ENCODE measurements around the gene TNFRSF25. TPM values are rescaled to one million over a fixed set of nuclear protein-coding genes. Genes with fewer than 3 reads are reported as not detected.

Gene TNFRSF25
- total and polyA plus RNA-seq, 2 of the 8 experiments (the other 6 are each of a cell fraction or from before 2014, with no cell fraction given): 10.7 to 19.5 TPM

DNA sequence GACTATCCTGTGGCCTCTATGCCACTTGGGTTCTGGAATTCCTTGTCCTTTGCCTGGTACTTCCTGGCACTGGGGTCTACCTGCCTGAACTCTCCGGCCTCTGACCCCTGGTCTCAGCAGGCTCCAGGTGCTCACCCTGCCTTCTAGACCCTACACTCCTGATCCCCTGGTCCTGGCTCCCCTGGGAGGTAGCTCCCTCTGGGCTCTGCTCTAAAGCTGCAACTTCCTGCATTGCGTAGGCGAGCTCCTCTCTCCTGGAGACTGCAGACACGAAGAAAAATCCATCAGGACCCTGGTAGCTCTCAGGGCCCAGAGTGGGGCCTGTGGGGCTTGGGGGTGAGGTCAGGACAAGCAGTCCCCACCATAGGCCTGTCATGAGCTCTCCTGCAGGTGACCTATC is 33.3 kb upstream of the TNFRSF25 start:
- H2BK120ac ChIP-seq (replicated peaks; ENCODE audit: low read depth, low read length): no peak overlapping the region
- no peaks in the 10 kb centered on the region for H3K79me2 ChIP-seq (ENCODE audit: control insufficient read depth in 1 of 2, insufficient read depth in 2 of 2, low read length in 2 of 2)
- H2AK5ac ChIP-seq (ENCODE audit: low read depth, low read length): no peak overlapping the region
- no peak overlapping the region for H3K27ac ChIP-seq (ENCODE audit: low read depth, low read length)
- no peak overlapping the region for H2BK15ac ChIP-seq (ENCODE audit: low read length)
- H4K5ac ChIP-seq (ENCODE audit: insufficient read length, low read depth, low read length): no peak overlapping the region
- H3K4me3 ChIP-seq (ENCODE audit: extremely low read depth in 1 of 4, insufficient read depth in 2 of 4, low read depth in 3 of 4, low read length in 4 of 4): no peak overlapping the region
- POLR2A ChIA-PET (ENCODE audit: partially characterized antibody): interaction anchor here (0.7 to 1.5 kb wide), 5 partner anchors 13 to 104 kb away, joined by 3 to 4 read pairs (median 4); no protein-coding TSS in a partner anchor
- WGBS, 2 experiments (ENCODE audit: extremely low coverage in 1 of 2, insufficient coverage in 1 of 2, insufficient read length in 1 of 2, insufficient replicate concordance in 2 of 2, low coverage in 1 of 2, low lambda C conversion rate in 2 of 2, missing lambda C conversion rate in 1 of 2): 92% methylated on average over 4 of the region's 4 CpGs; no CpG with 5 or more reads in 1 of the 2 experiments
- no peaks in the 10 kb centered on the region for H3K36me3 ChIP-seq (ENCODE audit: control insufficient read depth in 2 of 4, insufficient read depth in 4 of 4, low read length in 3 of 4)
- H3K9ac ChIP-seq (replicated peaks in 1 of 4; ENCODE audit: extremely low read depth in 1 of 4, low read depth in 3 of 4, low read length in 3 of 4): no peak overlapping the region
- H2BK5ac ChIP-seq (ENCODE audit: low read depth, low read length): no peak overlapping the region
- no peak overlapping the region for H3K14ac ChIP-seq (ENCODE audit: insufficient read length)
- DNase-seq (ENCODE audit: low read depth in 1 of 2, low spot score in 2 of 2) (no peak), FAIRE-seq (no peak)
- H3K18ac ChIP-seq (ENCODE audit: extremely low read depth, low read length): no peak overlapping the region
- H3K27me3 ChIP-seq (replicated peaks in 1 of 4; ENCODE audit: control insufficient read depth in 3 of 4, extremely low read depth in 1 of 4, insufficient read depth in 3 of 4, low read length in 3 of 4): peaks cover 0 to 31% (median 20%) of the 10 kb centered on the region in 4 experiments; a peak in 5 of 7 replicates
- H4K91ac ChIP-seq (replicated peaks; ENCODE audit: insufficient read length, low read length): no peak overlapping the region
- peaks cover 4% of the 10 kb centered on the region in 2 experiments for H4K20me1 ChIP-seq (replicated peaks in 1 of 2; ENCODE audit: control insufficient read depth in 1 of 2, insufficient read depth in 2 of 2, low read length in 2 of 2)
- H3K4ac ChIP-seq (replicated peaks; ENCODE audit: insufficient read length, low read depth, low read length): peak overlapping the region; percentile 51
- H3K4me1 ChIP-seq (replicated peaks in 1 of 4; ENCODE audit: control insufficient read depth in 3 of 4, insufficient read depth in 4 of 4, low read length in 3 of 4): peaks cover 0 to 27% (median 14%) of the 10 kb centered on the region in 4 experiments; a peak in 6 of 7 replicates
- TF ChIP-seq BCL11A (IDR thresholded peaks at IDR 0.05; ENCODE audit: low read depth in 2 of 2, low read length in 2 of 2): no peak
- TF ChIP-seq EZH2 (IDR thresholded peaks at IDR 0.05; ENCODE audit: low read depth, low read length, severe bottlenecking): no peak
- TF ChIP-seq YY1 (IDR thresholded peaks at IDR 0.05; ENCODE audit: low read depth, low read length): no peak
- H3K23ac ChIP-seq (ENCODE audit: insufficient read length): no peak overlapping the region
- no peak overlapping the region for H2AFZ ChIP-seq (ENCODE audit: low read length)
- no peak overlapping the region for H2BK12ac ChIP-seq (ENCODE audit: low read depth, low read length)
- H3K79me1 ChIP-seq (ENCODE audit: low read depth, low read length): no peaks in the 10 kb centered on the region; the same call in 1 of the 2 replicates
- H4K8ac ChIP-seq (ENCODE audit: extremely low read depth, insufficient read depth, low read length): no peak overlapping the region
- H3K9me3 ChIP-seq (ENCODE audit: insufficient read depth in 2 of 2, low read depth in 1 of 2, low read length in 1 of 2): no peaks in the 10 kb centered on the region
- peaks cover 12% of the 10 kb centered on the region; the same call in 1 of the 2 replicates for H3K23me2 ChIP-seq (ENCODE audit: low read depth, low read length)
- H3K4me2 ChIP-seq (ENCODE audit: insufficient read depth in 1 of 2, low read depth in 2 of 2, low read length in 2 of 2): no peak overlapping the region
- no peak overlapping the region for H2BK20ac ChIP-seq (ENCODE audit: low read length)
- H3K56ac ChIP-seq (replicated peaks; ENCODE audit: insufficient read length, low read depth, low read length): no peak overlapping the region
- CTCF ChIA-PET (ENCODE audit: partially characterized antibody): interaction anchor here (0.7 to 10.2 kb wide), 9 partner anchors 9 to 82 kb away, joined by 3 to 107 read pairs (median 3); no protein-coding TSS in a partner anchor

Measured in H1 (cell line).